Medulla oblongata (tissue), 1 donor: ENCODE data around the gene ERVFRD-1.
"Not testable (repeated sequence)": the region's sequence is repeated elsewhere in the genome, so short reads cannot be mapped to it uniquely, and the experiment has no call there.

ENCODE experiments used
- DNase-seq: peaks from one replicate; pipeline ENCODE4 v3.0.0-alpha.2; 2015; ENCODE audit errors: extremely low spot score

The ERVFRD-1 gene

GRCh38 chr6:11128608-11129007, 17.1 kb upstream of the ERVFRD-1 start:
- DNase-seq, result peak; percentile 40

GRCh38 chr6:11126876-11127275, 15.4 kb upstream of the ERVFRD-1 start:
- no peak for DNase-seq

GRCh38 chr6:11123978-11124377, 12.5 kb upstream of the ERVFRD-1 start:
- DNase-seq, result no peak

- no peak for DNase-seq
Measured at GRCh38 chr6:11122380-11122779, 10.9 kb upstream of the ERVFRD-1 start.

GRCh38 chr6:11121851-11122250, 10.3 kb upstream of the ERVFRD-1 start:
- DNase-seq, result peak; percentile 41

- DNase-seq, result no peak
Measured at GRCh38 chr6:11120271-11121005, 8.9 kb upstream of the ERVFRD-1 start.

GRCh38 chr6:11115808-11116536, 4.4 kb upstream of the ERVFRD-1 start:
- not testable (repeated sequence) for DNase-seq

GRCh38 chr6:11113038-11113437, 1.5 kb upstream of the ERVFRD-1 start:
- no peak for DNase-seq

- DNase-seq, result no peak
Measured at GRCh38 chr6:11111769-11112437, 378 bp upstream of the ERVFRD-1 start.

- DNase-seq, result no peak
Measured at GRCh38 chr6:11108726-11109125, 2.8 kb downstream of the ERVFRD-1 start.

- no peak for DNase-seq
Measured at GRCh38 chr6:11103065-11103464, 8.5 kb downstream of the ERVFRD-1 start.

- no peak for DNase-seq
Measured at GRCh38 chr6:11101417-11101816, 10.1 kb downstream of the ERVFRD-1 start.

GRCh38 chr6:11098004-11098403, 13.5 kb downstream of the ERVFRD-1 start:
- DNase-seq, result no peak

- no peak for DNase-seq
Measured at GRCh38 chr6:11097476-11097875, 14.0 kb downstream of the ERVFRD-1 start.

GRCh38 chr6:11096109-11096508, 15.4 kb downstream of the ERVFRD-1 start:
- no peak for DNase-seq

- DNase-seq, result no peak
Measured at GRCh38 chr6:11094941-11095340, 16.6 kb downstream of the ERVFRD-1 start.

GRCh38 chr6:11094411-11094851, 17.1 kb downstream of the ERVFRD-1 start:
- peak; percentile 48 for DNase-seq

GRCh38 chr6:11093626-11094410, 17.7 kb downstream of the ERVFRD-1 start, which contains the start of gene SMIM13:
TSS of gene SMIM13 (plus strand) at chr6:11093834. CDS start at chr6:11094314, 480 bp downstream.
- DNase-seq, result peak; percentile 99

- DNase-seq, result no peak
Measured at GRCh38 chr6:11093376-11093625, 18.2 kb downstream of the ERVFRD-1 start.

GRCh38 chr6:11092668-11093375, 18.7 kb downstream of the ERVFRD-1 start:
- peak; percentile 60 for DNase-seq

- DNase-seq, result not testable (repeated sequence)
Measured at GRCh38 chr6:11091141-11091540, 20.4 kb downstream of the ERVFRD-1 start.
